HCT116 (cell line): ENCODE results near the gene MAGEC1. TPM values are rescaled to one million over a fixed set of nuclear protein-coding genes. Genes with fewer than 3 reads are reported as not detected.

Experiments used
- ATAC-seq: fragments of 200-7000 bp; cut with Tn5 transposase; 2 replicates; pipeline ENCODE4 v1.9.1; 2020; ENCODE audit warnings: mild to moderate bottlenecking, moderate library complexity
- BruUV-seq: library from RNA; stranded (reverse); fragments of 400-500 nt; replicated peaks from 2 replicates; lab custom pipeline; 2021; lab: Mats Ljungman, UMichigan
- CTCF ChIA-PET: fragments of 300-600 bp; sonication (Branson Sonifier 250); formaldehyde crosslinking; loops from one replicate; lab custom pipeline; 2021; ENCODE audit warnings: antibody characterized with exemption; lab: Charles Lee
- POLR2A ChIA-PET: fragments of 300-600, 350-600 bp; sonication (Branson Sonifier 250); formaldehyde crosslinking; loops from one replicate; lab custom pipeline; 2021; ENCODE audit warnings: antibody characterized with exemption; lab: Charles Lee
- RAD21 ChIA-PET, 2 experiments: fragments of 300-600 bp; sonication (Branson Sonifier 250); formaldehyde crosslinking; loops; one replicate each; lab custom pipeline; 2023; ENCODE audit warnings: low total read pairs in 2 of 2; ENCODE audit not compliant: uncharacterized antibody in 2 of 2, unreplicated experiment in 2 of 2, low non-redundant PET in 1 of 2; lab: Charles Lee
- DNase-seq: peaks from one replicate; pipeline ENCODE4 v3.0.0-alpha.2; 2010; ENCODE audit warnings: low read depth, low spot score
- H2AFZ ChIP-seq: fragments of 200-600 bp; shearing (Covaris generic), sonication (generic); 2 replicates; pipeline ENCODE4 v1.6.1; 2017; ENCODE audit warnings: low read depth, mixed run types, mixed read lengths, antibody characterized with exemption, low read length; ENCODE audit not compliant: poor library complexity, severe bottlenecking
- H3K27ac ChIP-seq: 2 replicates; pipeline ENCODE4 v1.5.1; 2012; ENCODE audit warnings: low read depth, low read length
- H3K27me3 ChIP-seq: fragments of 200-600 bp; sonication (generic); 2 replicates; pipeline ENCODE4 v1.6.1; 2016; ENCODE audit warnings: mixed run types, low read length, mixed read lengths; ENCODE audit not compliant: insufficient read depth
- H3K36me3 ChIP-seq, 2 experiments: fragments of 200-500 bp in 1 of 2; fragments of 200-600 bp in 1 of 2; sonication (Bioruptor generic) in 1 of 2; sonication (generic) in 1 of 2; 2 replicates each; pipeline versions ENCODE4 v1.5.1 to v1.6.1; 2014 to 2016; ENCODE audit warnings: low read length in 2 of 2, inconsistent platforms in 1 of 2, mixed read lengths in 1 of 2, mixed run types in 1 of 2; ENCODE audit not compliant: insufficient read depth in 2 of 2, control insufficient read depth in 1 of 2
- H3K4me1 ChIP-seq, 2 experiments: fragments of 200-600 bp in 1 of 2; sonication (generic) in 1 of 2; 2 replicates each; pipeline versions ENCODE4 v1.5.1 to v1.6.1; 2012 to 2017; ENCODE audit warnings: low read length in 2 of 2, inconsistent platforms in 1 of 2, mild to moderate bottlenecking in 1 of 2, mixed read lengths in 1 of 2, mixed run types in 1 of 2, moderate library complexity in 1 of 2; ENCODE audit not compliant: insufficient read depth in 2 of 2, control insufficient read depth in 1 of 2
- H3K4me2 ChIP-seq: fragments of 200-600 bp; sonication (generic); 2 replicates; pipeline ENCODE4 v1.6.1; 2017; ENCODE audit warnings: mixed run types, low read length, mixed read lengths
- H3K4me3 ChIP-seq, 2 experiments: fragments of 200-600 bp in 1 of 2; sonication (generic) in 1 of 2; replicated peaks in 1 of 2; 2 replicates each; pipeline ENCODE4 v1.5.1; 2011 to 2016; ENCODE audit warnings: low read length in 2 of 2, control low read depth in 1 of 2, low read depth in 1 of 2, mild to moderate bottlenecking in 1 of 2, mixed read lengths in 1 of 2, mixed run types in 1 of 2
- H3K79me2 ChIP-seq: fragments of 200-600 bp; sonication (generic); 2 replicates; pipeline ENCODE4 v1.6.1; 2017; ENCODE audit warnings: mild to moderate bottlenecking, mixed run types, low read length, moderate library complexity, mixed read lengths; ENCODE audit not compliant: insufficient read depth
- H3K9ac ChIP-seq: fragments of 200-600 bp; sonication (generic); 2 replicates; pipeline ENCODE4 v1.6.1; 2016; ENCODE audit warnings: low read length, mixed read lengths
- H3K9me2 ChIP-seq: fragments of 200-600 bp; sonication (generic), shearing (Covaris generic); 2 replicates; pipeline ENCODE4 v1.6.1; 2017; ENCODE audit warnings: mixed run types, mild to moderate bottlenecking, moderate library complexity; ENCODE audit not compliant: insufficient read depth
- H3K9me3 ChIP-seq, 2 experiments: fragments of 200-500 bp in 1 of 2; fragments of 200-600 bp in 1 of 2; sonication (Bioruptor generic) in 1 of 2; sonication (generic) in 1 of 2; 2 replicates each; pipeline ENCODE4 v1.6.1; 2014 to 2017; ENCODE audit warnings: low read length in 2 of 2, mixed read lengths in 2 of 2, inconsistent platforms in 1 of 2, low read depth in 1 of 2, mild to moderate bottlenecking in 1 of 2, mixed run types in 1 of 2, moderate library complexity in 1 of 2; ENCODE audit not compliant: control insufficient read depth in 1 of 2, insufficient read depth in 1 of 2
- H4K20me1 ChIP-seq: fragments of 200-600 bp; sonication (generic), shearing (Covaris generic); 2 replicates; pipeline ENCODE4 v1.6.1; 2017; ENCODE audit warnings: mixed run types, mild to moderate bottlenecking, moderate library complexity; ENCODE audit not compliant: insufficient read depth
- CBX3 ChIP-seq: IDR thresholded peaks from 2 replicates; pipeline ENCODE4 v1.6.1; 2012; ENCODE audit warnings: low read depth
- EGR1 ChIP-seq: IDR thresholded peaks from 2 replicates; pipeline ENCODE4 v1.6.1; 2012; ENCODE audit warnings: low read depth
- EZH2 ChIP-seq: fragments of 200-600 bp; sonication (generic); IDR thresholded peaks from 2 replicates; pipeline ENCODE4 v1.6.1; 2017; ENCODE audit warnings: antibody characterized with exemption, mixed run types
- FOSL1 ChIP-seq: IDR thresholded peaks from 2 replicates; pipeline ENCODE4 v1.6.1; 2012; ENCODE audit warnings: low read depth
- JUND ChIP-seq: IDR thresholded peaks from 2 replicates; pipeline ENCODE4 v1.6.1; 2012
- POLR2A ChIP-seq: IDR thresholded peaks from 2 replicates; pipeline ENCODE4 v1.7.0; 2011; ENCODE audit warnings: borderline replicate concordance; ENCODE audit not compliant: insufficient read depth, insufficient read length; ENCODE audit errors: extremely low read depth
- POLR2AphosphoS5 ChIP-seq: IDR thresholded peaks from 2 replicates; pipeline ENCODE4 v1.6.1; 2011; ENCODE audit warnings: mild to moderate bottlenecking, low read depth, low read length, moderate library complexity
- SIN3A ChIP-seq: IDR thresholded peaks from 2 replicates; pipeline ENCODE4 v1.6.1; 2012; ENCODE audit warnings: low read depth
- SP1 ChIP-seq: IDR thresholded peaks from 2 replicates; pipeline ENCODE4 v1.6.1; 2012; ENCODE audit warnings: low read depth
- YY1 ChIP-seq: IDR thresholded peaks from 2 replicates; pipeline ENCODE4 v1.6.1; 2011; ENCODE audit warnings: low read length, low read depth, moderate library complexity, mild to moderate bottlenecking; ENCODE audit not compliant: insufficient replicate concordance; ENCODE audit errors: extremely low read depth
- ZFX ChIP-seq: fragments of 450-650 bp; IDR thresholded peaks from 2 replicates; pipeline ENCODE4 v1.6.1; 2017
- intact Hi-C: fragments of 100-400 bp; cut with micrococcal nuclease; formaldehyde crosslinking; loops from 2 replicates; pipeline ENCODE4 v1.10.0; 2022
- total RNA-seq: library from RNA; stranded (reverse); gene quantifications from one replicate; pipeline ENCODE4 v1.2.1, GENCODE V29; 2021; ENCODE audit not compliant: unreplicated experiment
- TF ChIP-seq, protein P1 (sequence below), 3 experiments: fragments of 200-600 bp in 1 of 3; sonication (generic) in 1 of 3; IDR thresholded peaks in 2 of 3; conservative IDR thresholded peaks in 1 of 3; 2 replicates each; pipeline ENCODE4 v1.5.1; 2012 to 2017; ENCODE audit warnings: low read depth in 2 of 3, low read length in 2 of 3, antibody characterized with exemption in 1 of 3, borderline replicate concordance in 1 of 3, control low read depth in 1 of 3, mild to moderate bottlenecking in 1 of 3, mixed read lengths in 1 of 3, mixed run types in 1 of 3, moderate library complexity in 1 of 3; ENCODE audit not compliant: insufficient read depth in 1 of 3
- TF ChIP-seq, protein P2 (sequence below): IDR thresholded peaks from 2 replicates; pipeline ENCODE4 v1.6.1; 2012
- TF ChIP-seq, protein P3 (sequence below): IDR thresholded peaks from 2 replicates; pipeline ENCODE4 v1.6.1; 2011; ENCODE audit warnings: mild to moderate bottlenecking, low read length, moderate library complexity; ENCODE audit not compliant: insufficient replicate concordance; ENCODE audit errors: extremely low read depth
- TF ChIP-seq, protein P4 (sequence below): IDR thresholded peaks from 2 replicates; pipeline ENCODE4 v1.6.1; 2012
- TF ChIP-seq, protein P5 (sequence below): IDR thresholded peaks from 2 replicates; pipeline ENCODE4 v1.6.1; 2012; ENCODE audit warnings: low read depth

The MAGEC1 gene
- total RNA-seq, 1 experiment from 2014 or later = not detected

DNA sequence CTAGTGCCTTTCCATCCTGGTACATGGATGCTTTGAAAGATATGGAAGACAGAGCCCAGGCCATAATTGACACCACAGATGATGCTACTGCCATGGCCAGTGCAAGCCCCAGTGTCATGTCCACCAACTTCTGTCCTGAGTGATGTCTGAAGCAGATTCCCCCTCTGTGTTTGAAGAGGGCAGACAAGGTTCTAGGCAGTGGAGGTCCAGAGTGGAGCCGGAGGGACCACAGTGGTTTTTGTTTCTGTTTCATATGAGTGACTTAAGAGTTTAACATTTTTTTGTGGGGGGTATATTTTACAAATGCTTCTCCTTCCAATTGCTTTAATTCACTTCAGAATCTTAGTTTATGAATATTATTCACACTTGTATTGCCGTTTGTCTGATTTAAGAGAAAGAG lies 6.0 kb upstream of the MAGEC1 start:
- no peak overlapping the region for H2AFZ ChIP-seq
- H3K4me2 ChIP-seq = no peak overlapping the region
- DNase-seq (no peak), ATAC-seq (no peak)
- H3K9me3 ChIP-seq = no peaks in the 10 kb centered on the region
- no peak overlapping the region for H3K9ac ChIP-seq
- no peak overlapping the region for H3K4me3 ChIP-seq
- H3K27me3 ChIP-seq = no peaks in the 10 kb centered on the region
- POLR2A ChIA-PET = no interaction called here
- no peaks in the 10 kb centered on the region for H3K4me1 ChIP-seq
- H4K20me1 ChIP-seq = no peaks in the 10 kb centered on the region
- H3K27ac ChIP-seq = no peak overlapping the region
- CTCF ChIA-PET = no interaction called here
- no peaks in the 10 kb centered on the region for H3K79me2 ChIP-seq
- no peaks in the 10 kb centered on the region for H3K9me2 ChIP-seq
- BruUV-seq = no TSS peak
- RAD21 ChIA-PET = no interaction called here
- intact Hi-C loops = no loop called here
- H3K36me3 ChIP-seq = no peaks in the 10 kb centered on the region
- TF ChIP-seq, protein P1, sequence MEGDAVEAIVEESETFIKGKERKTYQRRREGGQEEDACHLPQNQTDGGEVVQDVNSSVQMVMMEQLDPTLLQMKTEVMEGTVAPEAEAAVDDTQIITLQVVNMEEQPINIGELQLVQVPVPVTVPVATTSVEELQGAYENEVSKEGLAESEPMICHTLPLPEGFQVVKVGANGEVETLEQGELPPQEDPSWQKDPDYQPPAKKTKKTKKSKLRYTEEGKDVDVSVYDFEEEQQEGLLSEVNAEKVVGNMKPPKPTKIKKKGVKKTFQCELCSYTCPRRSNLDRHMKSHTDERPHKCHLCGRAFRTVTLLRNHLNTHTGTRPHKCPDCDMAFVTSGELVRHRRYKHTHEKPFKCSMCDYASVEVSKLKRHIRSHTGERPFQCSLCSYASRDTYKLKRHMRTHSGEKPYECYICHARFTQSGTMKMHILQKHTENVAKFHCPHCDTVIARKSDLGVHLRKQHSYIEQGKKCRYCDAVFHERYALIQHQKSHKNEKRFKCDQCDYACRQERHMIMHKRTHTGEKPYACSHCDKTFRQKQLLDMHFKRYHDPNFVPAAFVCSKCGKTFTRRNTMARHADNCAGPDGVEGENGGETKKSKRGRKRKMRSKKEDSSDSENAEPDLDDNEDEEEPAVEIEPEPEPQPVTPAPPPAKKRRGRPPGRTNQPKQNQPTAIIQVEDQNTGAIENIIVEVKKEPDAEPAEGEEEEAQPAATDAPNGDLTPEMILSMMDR (IDR thresholded peaks at IDR 0.05 in 2 of 3, conservative IDR thresholded peaks at IDR 0.05 in 1 of 3; ENCODE audit: borderline replicate concordance in 1 of 3, insufficient read depth in 1 of 3, low read depth in 2 of 3, low read length in 2 of 3) = no peak
- TF ChIP-seq, protein P2, sequence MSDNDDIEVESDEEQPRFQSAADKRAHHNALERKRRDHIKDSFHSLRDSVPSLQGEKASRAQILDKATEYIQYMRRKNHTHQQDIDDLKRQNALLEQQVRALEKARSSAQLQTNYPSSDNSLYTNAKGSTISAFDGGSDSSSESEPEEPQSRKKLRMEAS = no peak
- TF ChIP-seq, protein P3, sequence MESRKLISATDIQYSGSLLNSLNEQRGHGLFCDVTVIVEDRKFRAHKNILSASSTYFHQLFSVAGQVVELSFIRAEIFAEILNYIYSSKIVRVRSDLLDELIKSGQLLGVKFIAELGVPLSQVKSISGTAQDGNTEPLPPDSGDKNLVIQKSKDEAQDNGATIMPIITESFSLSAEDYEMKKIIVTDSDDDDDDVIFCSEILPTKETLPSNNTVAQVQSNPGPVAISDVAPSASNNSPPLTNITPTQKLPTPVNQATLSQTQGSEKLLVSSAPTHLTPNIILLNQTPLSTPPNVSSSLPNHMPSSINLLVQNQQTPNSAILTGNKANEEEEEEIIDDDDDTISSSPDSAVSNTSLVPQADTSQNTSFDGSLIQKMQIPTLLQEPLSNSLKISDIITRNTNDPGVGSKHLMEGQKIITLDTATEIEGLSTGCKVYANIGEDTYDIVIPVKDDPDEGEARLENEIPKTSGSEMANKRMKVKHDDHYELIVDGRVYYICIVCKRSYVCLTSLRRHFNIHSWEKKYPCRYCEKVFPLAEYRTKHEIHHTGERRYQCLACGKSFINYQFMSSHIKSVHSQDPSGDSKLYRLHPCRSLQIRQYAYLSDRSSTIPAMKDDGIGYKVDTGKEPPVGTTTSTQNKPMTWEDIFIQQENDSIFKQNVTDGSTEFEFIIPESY = no peak
- TF ChIP-seq CBX3 (no peak), POLR2AphosphoS5 (no peak), EGR1 (no peak), ZFX (no peak), FOSL1 (no peak), SP1 (no peak), JUND (no peak), EZH2 (no peak), YY1 (no peak), POLR2A (no peak), SIN3A (no peak)
- TF ChIP-seq, protein P4, sequence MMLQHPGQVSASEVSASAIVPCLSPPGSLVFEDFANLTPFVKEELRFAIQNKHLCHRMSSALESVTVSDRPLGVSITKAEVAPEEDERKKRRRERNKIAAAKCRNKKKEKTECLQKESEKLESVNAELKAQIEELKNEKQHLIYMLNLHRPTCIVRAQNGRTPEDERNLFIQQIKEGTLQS = no peak
- TF ChIP-seq, protein P5, sequence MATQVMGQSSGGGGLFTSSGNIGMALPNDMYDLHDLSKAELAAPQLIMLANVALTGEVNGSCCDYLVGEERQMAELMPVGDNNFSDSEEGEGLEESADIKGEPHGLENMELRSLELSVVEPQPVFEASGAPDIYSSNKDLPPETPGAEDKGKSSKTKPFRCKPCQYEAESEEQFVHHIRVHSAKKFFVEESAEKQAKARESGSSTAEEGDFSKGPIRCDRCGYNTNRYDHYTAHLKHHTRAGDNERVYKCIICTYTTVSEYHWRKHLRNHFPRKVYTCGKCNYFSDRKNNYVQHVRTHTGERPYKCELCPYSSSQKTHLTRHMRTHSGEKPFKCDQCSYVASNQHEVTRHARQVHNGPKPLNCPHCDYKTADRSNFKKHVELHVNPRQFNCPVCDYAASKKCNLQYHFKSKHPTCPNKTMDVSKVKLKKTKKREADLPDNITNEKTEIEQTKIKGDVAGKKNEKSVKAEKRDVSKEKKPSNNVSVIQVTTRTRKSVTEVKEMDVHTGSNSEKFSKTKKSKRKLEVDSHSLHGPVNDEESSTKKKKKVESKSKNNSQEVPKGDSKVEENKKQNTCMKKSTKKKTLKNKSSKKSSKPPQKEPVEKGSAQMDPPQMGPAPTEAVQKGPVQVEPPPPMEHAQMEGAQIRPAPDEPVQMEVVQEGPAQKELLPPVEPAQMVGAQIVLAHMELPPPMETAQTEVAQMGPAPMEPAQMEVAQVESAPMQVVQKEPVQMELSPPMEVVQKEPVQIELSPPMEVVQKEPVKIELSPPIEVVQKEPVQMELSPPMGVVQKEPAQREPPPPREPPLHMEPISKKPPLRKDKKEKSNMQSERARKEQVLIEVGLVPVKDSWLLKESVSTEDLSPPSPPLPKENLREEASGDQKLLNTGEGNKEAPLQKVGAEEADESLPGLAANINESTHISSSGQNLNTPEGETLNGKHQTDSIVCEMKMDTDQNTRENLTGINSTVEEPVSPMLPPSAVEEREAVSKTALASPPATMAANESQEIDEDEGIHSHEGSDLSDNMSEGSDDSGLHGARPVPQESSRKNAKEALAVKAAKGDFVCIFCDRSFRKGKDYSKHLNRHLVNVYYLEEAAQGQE = no peak
